ENCODE measurements around the gene PRSS22.

DNA sequence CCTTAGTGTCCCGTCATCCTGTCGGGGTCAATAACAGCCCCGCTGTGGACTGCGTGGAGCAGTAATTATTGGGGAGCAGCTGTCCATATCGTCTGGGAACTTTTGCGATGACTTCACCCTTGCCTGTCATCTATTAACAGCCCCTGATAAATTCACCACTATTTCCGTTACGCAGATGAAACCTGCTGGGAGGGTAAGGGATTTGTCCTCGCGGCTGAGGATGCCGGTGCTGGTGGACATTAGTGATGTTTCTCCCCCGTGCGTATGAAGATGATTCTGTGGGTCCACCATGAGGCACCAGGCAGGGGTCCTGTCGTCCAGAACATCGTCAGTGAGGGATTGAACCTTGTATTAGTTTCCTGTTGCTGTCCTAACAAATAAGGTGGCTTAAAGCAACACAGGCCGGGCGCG is 26.1 kb upstream of the PRSS22 start:
- TF ChIP-seq, protein P1, sequence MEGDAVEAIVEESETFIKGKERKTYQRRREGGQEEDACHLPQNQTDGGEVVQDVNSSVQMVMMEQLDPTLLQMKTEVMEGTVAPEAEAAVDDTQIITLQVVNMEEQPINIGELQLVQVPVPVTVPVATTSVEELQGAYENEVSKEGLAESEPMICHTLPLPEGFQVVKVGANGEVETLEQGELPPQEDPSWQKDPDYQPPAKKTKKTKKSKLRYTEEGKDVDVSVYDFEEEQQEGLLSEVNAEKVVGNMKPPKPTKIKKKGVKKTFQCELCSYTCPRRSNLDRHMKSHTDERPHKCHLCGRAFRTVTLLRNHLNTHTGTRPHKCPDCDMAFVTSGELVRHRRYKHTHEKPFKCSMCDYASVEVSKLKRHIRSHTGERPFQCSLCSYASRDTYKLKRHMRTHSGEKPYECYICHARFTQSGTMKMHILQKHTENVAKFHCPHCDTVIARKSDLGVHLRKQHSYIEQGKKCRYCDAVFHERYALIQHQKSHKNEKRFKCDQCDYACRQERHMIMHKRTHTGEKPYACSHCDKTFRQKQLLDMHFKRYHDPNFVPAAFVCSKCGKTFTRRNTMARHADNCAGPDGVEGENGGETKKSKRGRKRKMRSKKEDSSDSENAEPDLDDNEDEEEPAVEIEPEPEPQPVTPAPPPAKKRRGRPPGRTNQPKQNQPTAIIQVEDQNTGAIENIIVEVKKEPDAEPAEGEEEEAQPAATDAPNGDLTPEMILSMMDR (conservative IDR thresholded peaks at IDR 0.05; ENCODE audit: low read length): no peak
- TF ChIP-seq EZH2phosphoT487 (IDR thresholded peaks at IDR 0.05; ENCODE audit: borderline replicate concordance): no peak
